ENCODE results near the gene RCE1. TPM values are rescaled to one million over a fixed set of nuclear protein-coding genes. Genes with fewer than 3 reads are reported as not detected.
A peak's percentile ranks its signal among the peaks of the same experiment; 100 is the strongest.

The RCE1 gene
- total and polyA plus RNA-seq, 8 donors, result 16.4 to 22.7 (median 20.3) TPM

GRCh38 chr11:66878474-66878873, 35.2 kb downstream of the RCE1 start:
- Histone ChIP-seq H3K27me3 (no peaks in the 10 kb centered on the region), H3K4me1 (peaks cover 0 to 8% of the 10 kb centered on the region in 2 donors)
- ATAC-seq, result no peak

GRCh38 chr11:66879000-66879399, 35.8 kb downstream of the RCE1 start:
- DNase-seq, result no peak
- Histone ChIP-seq H3K4me3 (no peak overlapping the region), H3K9me3 (no peaks in the 10 kb centered on the region), H3K27me3 (no peaks in the 10 kb centered on the region), H3K27ac (no peak overlapping the region), H3K36me3 (no peaks in the 10 kb centered on the region), H3K4me1 (peaks cover 0 to 8% of the 10 kb centered on the region in 2 donors)
- intact Hi-C loops (cut with DNase I), result no loop called here
- TF ChIP-seq CTCF (IDR thresholded peaks at IDR 0.05), result no peak
- no peak for ATAC-seq

More at GRCh38 chr11:66878474-66878873, 35.2 kb downstream of the RCE1 start:
- no peak for TF ChIP-seq CTCF (IDR thresholded peaks at IDR 0.05)
- Histone ChIP-seq H3K9me3 (no peaks in the 10 kb centered on the region), H3K27ac (no peak overlapping the region), H3K4me3 (no peak overlapping the region), H3K36me3 (no peaks in the 10 kb centered on the region)
- intact Hi-C loops (cut with DNase I), result no loop called here
- DNase-seq, result no peak

GRCh38 chr11:66879583-66879982, 36.3 kb downstream of the RCE1 start:
- ATAC-seq (no peak), DNase-seq (no peak)
- Histone ChIP-seq H3K27ac (no peak overlapping the region), H3K27me3 (no peaks in the 10 kb centered on the region), H3K4me3 (no peak overlapping the region), H3K4me1 (peaks cover 0 to 8% of the 10 kb centered on the region in 2 donors), H3K9me3 (no peaks in the 10 kb centered on the region), H3K36me3 (no peaks in the 10 kb centered on the region)
- TF ChIP-seq CTCF (IDR thresholded peaks at IDR 0.05), result no peak
- intact Hi-C loops (cut with DNase I), result no loop called here

GRCh38 chr11:66879999-66880398, 36.8 kb downstream of the RCE1 start:
- H3K9me3 ChIP-seq, result no peaks in the 10 kb centered on the region
- H3K36me3 ChIP-seq, result no peaks in the 10 kb centered on the region
- H3K27ac ChIP-seq, result no peak overlapping the region
- no peak for TF ChIP-seq CTCF (IDR thresholded peaks at IDR 0.05)
- DNase-seq, result no peak
- H3K4me1 ChIP-seq, result peaks cover 0 to 8% of the 10 kb centered on the region in 2 donors
- no peak overlapping the region for H3K4me3 ChIP-seq
- no peaks in the 10 kb centered on the region for H3K27me3 ChIP-seq
- intact Hi-C loops (cut with DNase I), result no loop called here
- no peak for ATAC-seq

GRCh38 chr11:66880496-66881450, 37.5 kb downstream of the RCE1 start:
- no peaks in the 10 kb centered on the region for H3K36me3 ChIP-seq
- peaks cover 0 to 8% of the 10 kb centered on the region in 2 donors for H3K4me1 ChIP-seq
- H3K9me3 ChIP-seq, result no peaks in the 10 kb centered on the region
- TF ChIP-seq CTCF (IDR thresholded peaks at IDR 0.05), result no peak
- H3K27me3 ChIP-seq, result no peaks in the 10 kb centered on the region
- intact Hi-C loops (cut with DNase I), result no loop called here
- H3K4me3 ChIP-seq, result no peak overlapping the region
- no peak overlapping the region for H3K27ac ChIP-seq
- DNase-seq (peak in 1 of 4 donors; percentile 52), ATAC-seq (peak; percentile 12)

Data from left lung (tissue), 10 donors.